Fibroblast of upper back skin (primary cell): ENCODE data around the gene HMCN1.
"Not testable (repeated sequence)": the region's sequence is repeated elsewhere in the genome, so short reads cannot be mapped to it uniquely, and the experiment has no call there.

Experiments
- DNase-seq: peaks from one replicate; pipeline ENCODE4 v3.0.0-alpha.2; 2013

The HMCN1 gene

DNA sequence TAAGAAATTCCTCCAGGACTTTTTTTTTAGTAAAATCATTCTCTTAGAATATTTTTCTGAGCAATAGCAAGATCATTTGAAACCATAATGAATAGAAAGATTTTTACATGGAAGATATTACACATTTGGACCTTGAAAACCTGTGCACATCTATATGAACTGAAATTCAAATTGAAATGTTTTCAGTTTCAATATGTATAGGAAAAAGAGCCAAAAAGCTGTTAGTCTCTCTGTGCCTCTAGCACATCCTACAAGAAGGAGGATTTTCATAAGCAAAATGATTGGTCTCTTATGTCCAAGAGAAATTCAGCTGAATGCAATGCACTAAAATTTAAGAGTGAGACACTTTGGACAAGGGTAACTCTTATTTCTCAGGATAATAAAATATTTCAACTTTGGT lies 8.2 kb downstream of the HMCN1 start:
- no peak for DNase-seq

DNA sequence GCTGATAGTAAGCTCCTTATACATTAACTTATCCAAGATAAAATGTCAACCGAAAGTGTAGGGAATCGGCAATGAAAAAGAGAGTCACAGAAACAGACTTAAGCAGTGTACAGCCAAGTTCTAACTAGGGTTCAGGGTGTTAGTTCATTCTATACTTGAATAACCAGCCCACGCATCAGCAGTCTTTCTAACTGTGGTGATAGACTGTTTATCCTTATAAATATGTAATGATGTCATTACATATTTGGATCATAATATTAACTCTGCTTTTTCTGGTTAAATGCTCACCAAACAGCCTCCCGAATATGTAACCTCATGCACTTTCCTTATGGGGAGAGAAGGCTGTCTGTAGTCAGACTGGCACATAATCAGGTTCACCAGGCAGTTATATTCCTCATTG lies 11.0 kb downstream of the HMCN1 start:
- no peak for DNase-seq

DNA sequence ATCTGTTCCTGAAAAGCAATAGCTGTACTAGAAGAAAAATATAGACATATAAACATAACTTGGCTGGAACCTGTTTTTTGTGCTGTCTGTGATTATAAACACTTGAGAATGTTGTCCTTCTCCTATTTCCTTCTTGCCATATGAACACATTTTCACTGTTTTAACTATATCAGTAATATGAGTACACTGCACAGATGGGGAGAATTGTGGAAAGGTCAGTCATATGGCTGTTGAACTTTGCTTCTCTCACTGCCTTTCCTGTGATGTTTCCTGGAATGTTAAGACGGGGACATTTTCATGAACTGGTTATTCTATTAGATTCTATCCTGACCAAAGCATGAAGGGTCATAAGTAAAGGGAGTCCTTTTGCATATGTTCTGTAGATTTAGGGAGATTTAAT lies 24.9 kb downstream of the HMCN1 start:
- DNase-seq, result no peak

DNA sequence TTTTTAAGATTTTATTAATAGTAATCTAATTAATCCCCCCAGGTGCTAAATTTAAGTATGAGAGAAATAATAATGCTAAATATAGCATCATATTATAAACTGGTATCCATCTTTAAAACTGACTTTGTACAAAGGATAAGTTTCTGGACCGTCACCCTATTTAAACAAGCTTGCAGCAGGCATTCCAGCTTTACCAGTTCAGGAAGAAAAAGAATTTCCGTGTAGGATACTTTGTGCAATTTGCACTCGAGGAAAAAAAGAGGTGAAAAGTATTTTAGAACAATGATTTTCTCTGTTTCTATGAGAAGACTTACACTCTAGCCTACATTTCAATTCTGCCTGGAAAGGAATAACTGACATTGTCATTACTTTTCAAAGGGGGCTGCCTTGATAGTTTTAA lies 27.6 kb downstream of the HMCN1 start:
- no peak for DNase-seq

DNA sequence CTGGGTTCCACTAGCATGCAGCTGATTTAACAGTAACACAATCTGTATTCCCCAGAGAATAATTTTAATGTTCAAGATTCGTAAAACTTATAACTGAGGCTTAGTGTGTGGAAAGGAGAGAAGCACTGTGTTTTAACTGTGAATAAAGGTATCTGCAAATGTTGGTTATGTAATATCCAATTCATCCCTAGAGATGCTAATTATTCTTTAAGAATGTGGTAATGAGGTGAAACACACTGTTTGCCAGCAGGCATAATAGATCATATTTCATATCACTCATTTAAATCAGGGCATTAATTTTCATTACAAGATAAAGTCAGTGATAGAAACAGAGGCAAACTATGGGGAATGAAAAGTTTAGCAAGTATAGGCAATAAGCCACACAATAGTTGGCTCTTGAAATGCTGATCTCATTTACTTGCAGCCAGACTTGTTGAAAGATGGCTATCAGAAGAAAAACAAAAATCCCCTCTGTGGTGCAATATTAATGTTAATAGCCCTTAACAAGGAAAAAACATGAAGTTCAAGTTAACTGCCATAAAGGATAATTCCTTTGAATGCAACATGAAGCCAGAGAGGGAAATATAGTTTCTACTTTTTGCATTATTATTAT lies 33.4 kb downstream of the HMCN1 start:
- DNase-seq, result no peak

DNA sequence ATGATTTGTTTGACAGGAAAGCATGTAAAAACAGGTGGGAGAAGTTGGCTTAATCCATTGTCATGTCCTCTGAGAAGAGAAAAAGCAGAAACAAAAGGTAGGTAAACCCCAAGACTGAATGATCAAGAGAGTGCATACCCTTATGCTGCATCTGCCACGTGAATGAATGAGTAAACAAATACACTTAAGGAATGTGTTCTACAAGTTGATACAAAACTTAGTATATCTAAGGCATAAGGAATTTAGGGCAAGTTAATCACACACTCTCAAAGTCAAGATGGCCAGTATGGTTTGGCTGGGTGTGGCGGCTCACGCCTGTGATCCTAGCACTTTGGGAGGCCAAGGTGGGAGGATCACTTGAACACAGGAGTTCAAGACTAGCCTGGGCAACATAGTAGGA lies 34.2 kb downstream of the HMCN1 start:
- no peak for DNase-seq

DNA sequence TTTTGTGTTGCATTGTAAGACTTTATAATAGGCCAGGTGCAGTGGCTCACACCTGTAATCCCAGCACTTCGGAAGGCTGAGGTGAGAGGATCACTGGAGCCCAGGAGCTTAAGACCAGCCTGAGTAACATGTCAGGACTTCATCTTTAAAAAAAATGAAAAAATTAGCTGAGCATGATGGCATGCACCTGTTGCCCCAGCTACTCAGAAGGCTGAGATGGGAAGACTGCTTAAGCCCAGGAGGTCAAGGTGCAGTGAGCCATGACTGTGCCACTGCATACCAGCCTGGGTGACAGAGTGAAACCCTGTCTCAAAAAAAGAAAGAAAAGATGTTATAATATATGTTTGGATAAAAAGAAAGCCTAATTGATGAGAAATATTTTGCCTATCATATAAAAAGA lies 34.9 kb downstream of the HMCN1 start:
- no peak for DNase-seq

- DNase-seq, result peak; percentile 69
Measured at GRCh38 chr1:185774394-185774793, 40.2 kb downstream of the HMCN1 start.

DNA sequence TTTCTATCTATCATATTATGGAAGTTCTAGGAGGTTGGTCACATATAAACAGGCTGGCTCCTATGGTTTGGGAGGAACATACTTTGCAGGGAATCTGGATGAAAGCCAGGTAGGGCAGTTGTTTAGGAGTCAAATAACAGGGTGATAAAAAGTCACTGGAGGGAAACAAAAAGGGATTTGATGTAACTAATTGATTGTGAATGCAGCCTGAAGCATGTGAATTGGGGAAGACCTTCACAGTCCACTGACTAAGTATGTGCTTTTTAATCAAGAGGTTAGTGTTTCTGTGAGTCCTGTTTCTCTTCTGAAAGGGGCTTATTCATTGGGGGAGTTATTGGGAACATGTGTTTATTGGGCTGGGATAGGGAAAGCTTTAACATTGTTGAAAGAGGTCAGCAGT lies 41.3 kb downstream of the HMCN1 start:
- peak; percentile 37 for DNase-seq

DNA sequence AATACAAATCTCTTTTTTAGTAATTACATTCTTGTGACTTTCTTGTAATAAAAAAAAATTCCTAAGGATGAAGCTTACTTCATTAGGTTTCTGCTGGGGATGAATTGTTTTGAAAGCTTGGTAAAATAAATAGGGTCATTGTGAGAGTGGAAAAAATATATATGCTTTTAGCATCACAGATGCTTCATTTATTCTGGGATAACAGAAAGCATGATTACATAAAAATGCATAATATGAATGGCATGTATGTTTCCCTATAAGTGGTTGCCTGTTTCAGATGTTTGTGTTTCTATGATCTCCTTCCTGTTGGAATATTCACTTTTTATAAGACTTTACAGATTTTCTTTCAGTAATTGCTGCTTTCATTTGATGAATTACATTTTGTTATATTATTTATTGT lies 42.3 kb downstream of the HMCN1 start:
- peak; percentile 45 for DNase-seq

GRCh38 chr1:185783860-185784259 lies 49.7 kb downstream of the HMCN1 start:
- DNase-seq, result not testable (repeated sequence)

GRCh38 chr1:185785586-185785985 lies 51.4 kb downstream of the HMCN1 start:
- no peak for DNase-seq

DNA sequence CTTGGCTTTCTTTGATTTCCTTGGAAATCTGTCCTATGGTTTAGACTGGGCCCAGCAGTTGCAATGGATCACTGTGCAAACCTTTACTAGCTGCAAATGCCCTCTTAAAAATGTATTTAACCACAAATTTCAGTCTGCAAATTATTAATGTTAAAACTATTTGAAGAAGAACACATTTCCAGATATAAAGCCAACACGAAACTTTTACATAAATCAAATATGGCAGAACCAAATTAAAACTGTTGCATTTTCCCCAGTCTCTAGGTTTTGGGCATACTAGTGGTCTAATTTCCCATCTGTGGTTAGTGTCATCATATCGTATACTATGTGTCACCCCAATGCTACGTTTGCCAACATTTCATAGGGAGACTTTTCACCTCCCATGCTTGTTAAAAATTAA lies 52.3 kb downstream of the HMCN1 start:
- DNase-seq, result peak; percentile 92

DNA sequence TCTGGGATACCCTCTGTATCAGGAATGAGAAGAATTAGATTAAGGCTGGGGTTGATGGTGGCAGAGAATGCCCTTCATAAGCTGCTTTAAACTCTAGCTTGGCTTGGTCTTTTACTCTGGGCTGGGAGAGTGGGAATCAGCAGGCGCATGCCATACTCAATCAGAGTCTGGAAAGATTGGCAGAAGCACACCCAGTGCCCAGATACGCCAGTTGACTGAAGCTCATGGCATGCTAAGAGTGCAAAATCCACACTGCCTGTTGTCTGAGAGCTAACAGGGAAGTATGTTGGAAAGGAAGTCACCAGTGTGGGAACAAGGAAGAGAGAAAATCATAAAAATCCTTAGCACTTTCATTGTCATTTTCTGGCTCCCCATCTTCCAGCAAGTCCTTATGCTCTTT lies 53.0 kb downstream of the HMCN1 start:
- no peak for DNase-seq

DNA sequence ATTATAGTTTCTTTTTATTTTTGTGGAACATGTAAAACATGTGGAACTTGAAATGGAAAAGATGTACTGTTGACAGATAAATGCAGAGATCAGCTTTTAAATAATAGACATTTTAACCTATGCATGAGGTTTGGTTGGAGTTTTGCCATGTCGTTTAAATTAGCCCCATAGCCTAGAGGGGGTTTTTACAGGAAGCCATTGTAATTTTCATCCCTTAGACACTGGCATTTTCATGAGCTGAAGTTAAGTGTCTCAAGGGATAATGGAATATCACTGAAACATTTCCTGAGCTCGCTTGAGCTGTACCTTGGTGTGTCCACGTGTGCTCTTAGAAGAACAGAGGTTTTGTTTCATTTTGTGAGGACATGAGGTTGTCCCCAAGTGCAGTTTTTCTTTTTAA lies 54.2 kb downstream of the HMCN1 start:
- peak; percentile 25 for DNase-seq

GRCh38 chr1:185789501-185790193 lies 55.5 kb downstream of the HMCN1 start:
- DNase-seq, result no peak

DNA sequence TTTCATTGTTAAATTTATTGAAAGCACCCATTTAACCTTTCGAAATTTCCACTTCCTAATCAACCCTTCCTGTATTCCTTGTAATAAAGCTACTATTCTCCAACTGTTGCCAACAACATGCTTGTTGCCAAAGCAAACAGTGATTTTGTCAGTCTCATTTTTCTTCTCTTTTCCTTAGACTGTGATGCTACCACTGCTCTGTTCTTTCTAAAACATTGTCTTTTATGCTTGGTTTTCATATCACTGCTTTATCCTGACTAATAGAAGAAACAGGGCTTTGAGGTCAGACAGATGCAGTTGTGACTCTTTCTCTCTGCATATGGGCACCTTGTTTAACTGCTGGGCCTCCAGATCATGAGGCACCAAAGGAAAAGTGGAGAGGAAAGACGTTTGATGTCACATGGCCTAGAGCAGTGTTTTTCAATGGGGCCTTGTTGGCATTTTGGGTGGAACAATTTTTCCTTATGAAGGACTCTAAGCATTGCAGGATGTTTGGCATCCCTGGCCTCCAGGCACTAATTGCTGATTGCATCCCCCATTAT lies 56.1 kb downstream of the HMCN1 start:
- peak; percentile 51 for DNase-seq

- no peak for DNase-seq
Measured at GRCh38 chr1:185792040-185792439, 57.8 kb downstream of the HMCN1 start.

- DNase-seq, result not testable (repeated sequence)
Measured at GRCh38 chr1:185794495-185794894, 60.3 kb downstream of the HMCN1 start.

DNA sequence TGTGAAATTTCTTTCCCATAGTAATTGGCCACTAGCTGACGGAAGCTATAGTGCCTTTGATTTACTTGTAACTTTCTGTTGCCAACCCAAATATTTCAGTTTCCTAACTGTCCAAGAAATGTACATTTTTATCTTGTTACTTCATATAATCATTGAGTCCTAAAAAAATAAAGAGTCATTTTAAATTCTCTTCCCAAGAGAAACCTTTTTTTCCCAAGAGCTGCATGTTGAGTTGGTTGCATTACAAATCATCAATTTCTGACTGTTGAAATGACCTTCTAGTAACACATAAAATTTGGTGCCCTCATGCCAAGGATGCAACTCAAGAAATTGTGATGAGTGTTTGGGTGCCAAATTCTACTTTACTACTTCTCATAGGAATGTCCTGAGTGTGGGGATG lies 61.0 kb downstream of the HMCN1 start:
- peak; percentile 86 for DNase-seq

DNA sequence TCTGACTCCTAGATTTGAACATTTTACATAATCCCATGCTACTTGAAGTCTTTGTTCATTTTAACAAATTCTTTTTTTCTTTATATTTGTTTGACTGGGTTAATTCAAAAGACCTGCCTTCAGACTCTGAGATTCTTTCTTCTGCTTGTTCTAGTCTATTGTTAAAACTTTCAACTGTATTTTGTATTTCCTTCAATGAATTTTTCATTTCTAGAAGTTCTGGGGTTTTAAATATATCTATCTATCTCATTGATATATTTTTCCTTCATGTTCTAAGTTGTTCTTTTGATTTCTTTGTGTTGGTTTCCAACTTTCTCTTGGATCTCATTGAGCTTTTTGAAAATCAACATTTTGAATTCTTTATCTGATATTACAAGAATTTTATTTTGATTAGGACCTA lies 64.3 kb downstream of the HMCN1 start:
- no peak for DNase-seq

- DNase-seq, result peak; percentile 67
Measured at GRCh38 chr1:185803241-185803640, 69.0 kb downstream of the HMCN1 start.

DNA sequence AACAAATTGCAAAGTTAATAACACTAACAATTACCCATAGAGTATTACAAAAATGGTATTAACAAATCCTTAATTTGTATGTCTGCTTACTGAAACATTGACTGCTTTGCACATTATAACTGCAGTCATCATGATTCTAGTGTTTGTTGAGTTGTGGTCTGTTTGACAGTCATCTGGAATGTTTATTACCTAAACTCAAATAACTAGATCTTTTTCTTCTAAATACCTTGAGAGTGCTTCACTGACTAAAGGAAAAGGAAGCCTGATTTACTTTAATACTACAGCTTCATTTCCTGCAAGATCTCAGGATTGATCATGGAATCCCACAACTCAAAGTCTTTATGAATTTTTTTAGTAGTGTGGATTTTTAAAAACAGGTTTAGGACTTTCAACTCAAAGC lies 70.0 kb downstream of the HMCN1 start:
- DNase-seq, result peak; percentile 66

GRCh38 chr1:185804608-185805007 lies 70.4 kb downstream of the HMCN1 start:
- no peak for DNase-seq

DNA sequence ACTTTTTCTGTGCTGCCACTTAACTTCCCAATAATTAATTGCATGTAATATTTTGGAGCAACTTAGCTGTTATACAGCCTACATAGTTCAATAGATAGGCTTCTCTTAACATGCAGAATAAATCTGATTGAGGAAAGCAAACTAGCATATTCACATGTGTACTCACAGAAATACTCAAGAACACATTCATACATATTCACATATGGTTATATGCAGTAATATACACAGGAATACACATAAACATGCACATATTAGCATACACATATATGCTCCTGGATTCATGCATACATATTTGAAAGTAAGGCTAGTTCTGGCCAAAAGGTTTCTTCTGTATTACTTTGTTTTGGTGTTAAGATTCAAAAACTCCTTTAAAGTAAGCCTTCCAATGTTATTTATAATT lies 73.1 kb downstream of the HMCN1 start:
- no peak for DNase-seq
